AG09309 (cell line): Measurements from ENCODE around the gene AMACR.
"Not testable (repeated sequence)": the region's sequence is repeated elsewhere in the genome, so short reads cannot be mapped to it uniquely, and the experiment has no call there.

Experiments used
- DNase-seq: peaks from one replicate; pipeline ENCODE4 v3.0.0-alpha.2; 2010; ENCODE audit warnings: low read depth
- H3K4me3 ChIP-seq: 2 replicates; pipeline ENCODE4 v1.5.1; 2011; ENCODE audit warnings: mild to moderate bottlenecking, low read depth, low read length, moderate library complexity; ENCODE audit not compliant: control insufficient read depth
- CTCF ChIP-seq: IDR thresholded peaks from 2 replicates; pipeline ENCODE4 v1.5.1; 2011; ENCODE audit warnings: mild to moderate bottlenecking, low read depth, low read length, inconsistent platforms; ENCODE audit not compliant: insufficient read depth, control insufficient read depth; ENCODE audit errors: missing control alignments

The AMACR gene

GRCh38 chr5:33966805-33967204 is 41.0 kb downstream of the AMACR start:
- DNase-seq = no peak
- no peak overlapping the region for H3K4me3 ChIP-seq
- TF ChIP-seq CTCF = no peak

- TF ChIP-seq CTCF = no peak
- DNase-seq = no peak
Measured at GRCh38 chr5:33964132-33964700, 43.6 kb downstream of the AMACR start.

GRCh38 chr5:33958176-33958575 is 49.7 kb downstream of the AMACR start:
- no peak for TF ChIP-seq CTCF
- no peak overlapping the region for H3K4me3 ChIP-seq

More at GRCh38 chr5:33964132-33964700, 43.6 kb downstream of the AMACR start:
- H3K4me3 ChIP-seq = no peak overlapping the region

GRCh38 chr5:33957577-33958150 is 50.2 kb downstream of the AMACR start:
- TF ChIP-seq CTCF = no peak
- no peak overlapping the region for H3K4me3 ChIP-seq
- DNase-seq = no peak

More at GRCh38 chr5:33958176-33958575, 49.7 kb downstream of the AMACR start:
- no peak for DNase-seq

GRCh38 chr5:33952175-33952574 is 55.7 kb downstream of the AMACR start:
- not testable (repeated sequence) for DNase-seq, H3K4me3 ChIP-seq

- no peak for DNase-seq
- H3K4me3 ChIP-seq = no peak overlapping the region
- no peak for TF ChIP-seq CTCF
Measured at GRCh38 chr5:33944543-33945132, 63.2 kb downstream of the AMACR start.

- no peak overlapping the region for H3K4me3 ChIP-seq
- TF ChIP-seq CTCF = no peak
- DNase-seq = no peak
Measured at GRCh38 chr5:33941090-33941489, 66.8 kb downstream of the AMACR start.
